ENCODE data around the gene OXA1L.
"Not testable (repeated sequence)": the region's sequence is repeated elsewhere in the genome, so short reads cannot be mapped to it uniquely, and the experiment has no call there.

OXA1L gene

GRCh38 chr14:22801716-22802115, 35.2 kb downstream of the OXA1L start:
- no peak for DNase-seq

- DNase-seq: no peak
These were observed 36.6 kb downstream of the OXA1L start for GRCh38 chr14:22802860-22803686.

GRCh38 chr14:22803687-22803974, 37.1 kb downstream of the OXA1L start:
- no peak for DNase-seq

- not testable (repeated sequence) for DNase-seq
These were observed 38.7 kb downstream of the OXA1L start for GRCh38 chr14:22805235-22805634.

- DNase-seq: no peak
These were observed 41.1 kb downstream of the OXA1L start for GRCh38 chr14:22807432-22808087.

GRCh38 chr14:22808388-22809209, 42.1 kb downstream of the OXA1L start:
- DNase-seq: no peak

- no peak for DNase-seq
These were observed 45.2 kb downstream of the OXA1L start for GRCh38 chr14:22811722-22812121.

GRCh38 chr14:22812744-22813143, 46.3 kb downstream of the OXA1L start:
- no peak for DNase-seq

GRCh38 chr14:22813145-22813544, 46.7 kb downstream of the OXA1L start:
- no peak for DNase-seq

- DNase-seq: no peak
These were observed 47.9 kb downstream of the OXA1L start for GRCh38 chr14:22814373-22814772.

GRCh38 chr14:22814941-22815713, 48.6 kb downstream of the OXA1L start, which contains the start of gene SLC7A7:
TSS of gene SLC7A7 (minus strand) at chr14:22815435. CDS start at chr14:22813398, 2,037 bp downstream.
- no peak for DNase-seq

GRCh38 chr14:22819151-22819988, 52.9 kb downstream of the OXA1L start:
- DNase-seq: no peak

GRCh38 chr14:22820731-22821130, 54.2 kb downstream of the OXA1L start:
- DNase-seq: no peak

- DNase-seq: no peak
These were observed 54.9 kb downstream of the OXA1L start for GRCh38 chr14:22821193-22822015.

- DNase-seq: no peak
These were observed 55.6 kb downstream of the OXA1L start for GRCh38 chr14:22822016-22822570.

Measured in activated T-cell treated with anti-CD3 and anti-CD28 coated beads, Interleukin-2, amount 50 U/mL, for 1 hour (primary cell).